ENCODE measurements around the gene TECTB.

The TECTB gene

DNA sequence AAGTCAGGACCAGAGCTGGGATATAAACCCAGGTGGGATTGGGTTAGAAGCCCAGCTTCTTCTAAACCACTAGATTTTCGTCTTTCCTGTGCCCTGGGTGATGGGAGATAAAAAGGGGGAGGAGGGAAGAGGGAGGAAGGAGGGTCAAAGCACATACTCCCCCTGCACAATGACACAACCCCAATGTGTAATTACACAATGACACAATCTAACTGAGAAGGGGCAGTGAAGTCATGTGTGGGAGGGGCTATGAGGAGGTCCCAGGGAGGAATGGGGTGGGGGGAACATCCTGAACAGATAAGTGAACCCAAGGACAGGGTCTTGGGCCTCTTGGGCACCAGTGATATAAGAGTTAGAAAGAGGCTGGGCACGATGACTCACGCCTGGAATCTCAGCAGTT is 44.5 kb downstream of the TECTB start:
- H3K27me3 ChIP-seq (ENCODE audit: control insufficient read depth in 1 of 2, insufficient read depth in 2 of 2, low read length in 2 of 2) = no peaks in the 10 kb centered on the region
- H3K36me3 ChIP-seq (ENCODE audit: control insufficient read depth in 1 of 2, insufficient read depth in 2 of 2, low read length in 2 of 2) = no peaks in the 10 kb centered on the region
- H3K9me3 ChIP-seq (ENCODE audit: control insufficient read depth in 1 of 2, low read length in 2 of 2) = no peaks in the 10 kb centered on the region
- no peak overlapping the region for H3K9ac ChIP-seq (ENCODE audit: low read depth in 1 of 2, low read length in 2 of 2)
- H3K27ac ChIP-seq (ENCODE audit: low read depth, low read length) = no peak overlapping the region
- H3K4me1 ChIP-seq (ENCODE audit: control insufficient read depth in 1 of 2, insufficient read depth in 2 of 2, low read length in 2 of 2) = peaks cover 24 to 27% of the 10 kb centered on the region in 2 donors
- no peak overlapping the region for H3K4me3 ChIP-seq (ENCODE audit: low read depth in 1 of 2, low read length in 2 of 2)

DNA sequence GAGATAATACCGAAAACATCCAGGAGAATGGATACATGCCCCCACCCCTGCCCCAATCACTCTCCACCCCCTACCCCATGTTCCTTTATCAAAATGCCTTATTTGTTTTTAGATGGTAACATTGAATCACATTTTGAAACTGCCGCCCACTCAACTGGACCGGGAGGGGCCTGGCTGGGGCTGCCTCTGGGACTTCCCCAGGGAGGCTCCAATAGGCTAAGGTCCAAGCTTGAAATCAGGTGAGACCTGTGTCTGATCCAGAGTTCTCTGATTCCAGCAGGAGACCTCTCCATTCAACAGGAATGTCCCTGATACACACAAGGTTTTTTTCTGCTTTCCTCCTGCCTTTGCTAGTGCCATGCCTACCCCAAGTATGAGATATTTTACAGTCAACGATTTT is 47.0 kb downstream of the TECTB start:
- no peak overlapping the region for H3K27ac ChIP-seq (ENCODE audit: low read depth, low read length)
- no peak overlapping the region for H3K9ac ChIP-seq (ENCODE audit: low read depth in 1 of 2, low read length in 2 of 2)
- no peaks in the 10 kb centered on the region for H3K9me3 ChIP-seq (ENCODE audit: control insufficient read depth in 1 of 2, low read length in 2 of 2)
- H3K36me3 ChIP-seq (ENCODE audit: control insufficient read depth in 1 of 2, insufficient read depth in 2 of 2, low read length in 2 of 2) = no peaks in the 10 kb centered on the region
- H3K4me3 ChIP-seq (ENCODE audit: low read depth in 1 of 2, low read length in 2 of 2) = no peak overlapping the region
- H3K4me1 ChIP-seq (ENCODE audit: control insufficient read depth in 1 of 2, insufficient read depth in 2 of 2, low read length in 2 of 2) = peaks cover 44 to 49% of the 10 kb centered on the region in 2 donors
- H3K27me3 ChIP-seq (ENCODE audit: control insufficient read depth in 1 of 2, insufficient read depth in 2 of 2, low read length in 2 of 2) = no peaks in the 10 kb centered on the region

DNA sequence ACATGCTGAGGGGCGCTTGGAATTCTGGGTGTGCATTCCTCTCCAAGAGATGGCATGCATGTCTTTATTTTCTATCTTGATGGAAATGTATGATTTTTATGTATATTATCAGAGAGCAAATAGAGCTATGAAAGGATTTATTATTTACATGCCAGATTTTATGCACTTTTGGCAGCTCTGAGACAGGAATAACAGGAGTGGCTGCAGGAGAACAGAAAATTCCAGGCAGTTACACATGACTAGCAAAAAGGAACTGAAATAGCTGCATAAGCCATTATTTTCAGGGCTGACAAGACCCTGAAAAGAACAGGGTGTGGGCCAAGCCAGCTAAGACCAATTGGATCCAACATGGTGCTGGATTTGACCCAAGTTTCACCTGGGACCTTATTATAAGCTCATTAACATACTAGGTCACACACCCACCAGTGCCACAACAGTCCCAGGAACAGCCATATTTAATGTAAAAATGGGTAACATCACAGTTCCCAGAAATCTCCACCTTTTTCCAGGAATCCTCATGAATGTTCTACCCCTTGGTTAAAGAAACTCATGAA is 47.5 kb downstream of the TECTB start:
- H3K4me1 ChIP-seq (ENCODE audit: control insufficient read depth in 1 of 2, insufficient read depth in 2 of 2, low read length in 2 of 2) = peaks cover 50 to 54% of the 10 kb centered on the region in 2 donors
- H3K27me3 ChIP-seq (ENCODE audit: control insufficient read depth in 1 of 2, insufficient read depth in 2 of 2, low read length in 2 of 2) = no peaks in the 10 kb centered on the region
- no peaks in the 10 kb centered on the region for H3K9me3 ChIP-seq (ENCODE audit: control insufficient read depth in 1 of 2, low read length in 2 of 2)
- no peak overlapping the region for H3K4me3 ChIP-seq (ENCODE audit: low read depth in 1 of 2, low read length in 2 of 2)
- H3K9ac ChIP-seq (ENCODE audit: low read depth in 1 of 2, low read length in 2 of 2) = no peak overlapping the region
- H3K27ac ChIP-seq (ENCODE audit: low read depth, low read length) = no peak overlapping the region
- H3K36me3 ChIP-seq (ENCODE audit: control insufficient read depth in 1 of 2, insufficient read depth in 2 of 2, low read length in 2 of 2) = no peaks in the 10 kb centered on the region

DNA sequence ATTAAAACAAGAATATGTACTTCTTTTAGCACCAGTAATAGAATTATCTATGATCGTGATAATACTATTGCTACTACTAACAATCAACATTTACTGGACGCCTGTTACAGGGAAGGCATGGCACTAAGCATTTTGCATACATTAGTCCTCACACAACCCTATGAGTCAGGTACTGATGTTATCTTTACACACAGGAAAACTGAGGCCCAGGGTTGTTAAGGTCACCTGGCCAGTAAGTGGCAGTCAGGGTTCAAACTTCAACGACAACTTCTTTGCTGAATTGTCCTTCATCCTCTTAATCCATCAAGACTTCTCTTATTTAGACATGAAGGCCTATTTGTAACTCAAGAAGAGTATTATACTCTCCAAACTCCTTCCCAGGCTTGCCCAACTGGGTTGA is 48.8 kb downstream of the TECTB start:
- H3K9me3 ChIP-seq (ENCODE audit: control insufficient read depth in 1 of 2, low read length in 2 of 2) = no peaks in the 10 kb centered on the region
- H3K27ac ChIP-seq (ENCODE audit: low read depth, low read length) = peak overlapping the region; percentile 15
- no peaks in the 10 kb centered on the region for H3K36me3 ChIP-seq (ENCODE audit: control insufficient read depth in 1 of 2, insufficient read depth in 2 of 2, low read length in 2 of 2)
- no peak overlapping the region for H3K9ac ChIP-seq (ENCODE audit: low read depth in 1 of 2, low read length in 2 of 2)
- H3K4me1 ChIP-seq (ENCODE audit: control insufficient read depth in 1 of 2, insufficient read depth in 2 of 2, low read length in 2 of 2) = peaks cover 58 to 63% of the 10 kb centered on the region in 2 donors
- H3K27me3 ChIP-seq (ENCODE audit: control insufficient read depth in 1 of 2, insufficient read depth in 2 of 2, low read length in 2 of 2) = no peaks in the 10 kb centered on the region
- no peak overlapping the region for H3K4me3 ChIP-seq (ENCODE audit: low read depth in 1 of 2, low read length in 2 of 2)

DNA sequence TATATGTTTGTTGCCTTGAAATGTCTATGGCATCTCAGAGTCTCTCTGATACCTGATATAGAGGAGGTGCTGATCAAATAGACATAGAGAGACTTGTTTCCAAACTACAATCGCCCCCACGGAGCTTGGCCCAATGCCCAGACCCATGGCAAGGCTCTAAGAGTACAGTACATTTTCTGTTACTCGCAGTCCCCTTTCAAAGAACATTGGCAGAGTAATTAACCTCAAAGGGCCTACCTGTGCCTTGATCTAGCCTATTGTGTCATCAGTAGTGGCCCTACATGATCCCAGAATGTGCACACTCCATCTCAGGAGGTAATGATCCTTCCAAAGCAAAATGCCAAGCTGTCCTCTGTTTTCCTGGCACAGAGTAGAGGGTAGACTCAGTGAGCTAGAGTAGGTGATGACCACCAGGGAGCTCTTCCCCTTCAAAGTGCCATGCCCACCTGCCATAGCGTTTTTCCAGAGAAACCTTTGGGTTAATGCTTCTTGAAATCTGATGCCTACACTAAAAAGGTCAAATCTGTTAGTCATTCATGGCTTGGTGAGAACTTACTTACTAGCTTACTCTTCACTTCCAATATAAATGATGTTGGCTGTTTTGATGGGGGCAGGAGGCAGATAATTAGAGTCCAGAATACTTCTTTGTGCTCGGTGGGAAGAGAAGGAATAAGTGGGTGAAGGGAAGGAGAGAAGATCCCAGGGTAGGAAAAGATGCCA is 49.5 kb downstream of the TECTB start:
- peak overlapping the region in 1 of 2 donors; percentile 20 for H3K4me3 ChIP-seq (ENCODE audit: low read depth in 1 of 2, low read length in 2 of 2)

DNA sequence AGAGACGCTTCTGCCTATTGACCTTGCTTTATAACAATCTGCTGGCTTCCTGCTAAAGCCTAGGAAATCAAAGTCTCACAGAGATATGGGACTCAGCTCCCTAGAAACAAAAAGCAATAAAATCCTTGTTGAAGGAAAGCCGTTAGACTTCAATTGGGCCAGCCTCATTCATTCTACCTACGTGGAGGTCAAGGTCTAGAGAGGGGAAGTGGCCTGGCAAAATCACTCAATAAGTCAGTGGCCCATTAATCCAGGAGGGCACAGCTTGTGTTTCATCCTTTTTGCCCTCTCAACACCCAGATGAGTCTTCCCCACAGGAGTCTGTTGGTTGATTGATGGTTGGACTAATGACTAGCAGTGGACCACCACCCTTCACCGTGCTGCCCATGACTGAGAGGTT is 50.3 kb downstream of the TECTB start:
- Histone ChIP-seq H3K27ac (ENCODE audit: low read depth, low read length) (peak overlapping the region; percentile 59), H3K4me3 (ENCODE audit: low read depth in 1 of 2, low read length in 2 of 2) (peak overlapping the region in 1 of 2 donors; percentile 44), H3K9ac (ENCODE audit: low read depth in 1 of 2, low read length in 2 of 2) (peak overlapping the region; percentile 5 to 17), H3K4me1 (ENCODE audit: control insufficient read depth in 1 of 2, insufficient read depth in 2 of 2, low read length in 2 of 2) (peaks cover 63 to 65% of the 10 kb centered on the region in 2 donors), H3K36me3 (ENCODE audit: control insufficient read depth in 1 of 2, insufficient read depth in 2 of 2, low read length in 2 of 2) (no peaks in the 10 kb centered on the region), H3K27me3 (ENCODE audit: control insufficient read depth in 1 of 2, insufficient read depth in 2 of 2, low read length in 2 of 2) (no peaks in the 10 kb centered on the region), H3K9me3 (ENCODE audit: control insufficient read depth in 1 of 2, low read length in 2 of 2) (no peaks in the 10 kb centered on the region)

More for the DNA sequence above, 49.5 kb downstream of the TECTB start:
- H3K27ac ChIP-seq (ENCODE audit: low read depth, low read length) = peak overlapping the region; percentile 28
- no peaks in the 10 kb centered on the region for H3K27me3 ChIP-seq (ENCODE audit: control insufficient read depth in 1 of 2, insufficient read depth in 2 of 2, low read length in 2 of 2)
- peaks cover 63 to 64% of the 10 kb centered on the region in 2 donors for H3K4me1 ChIP-seq (ENCODE audit: control insufficient read depth in 1 of 2, insufficient read depth in 2 of 2, low read length in 2 of 2)
- no peaks in the 10 kb centered on the region for H3K36me3 ChIP-seq (ENCODE audit: control insufficient read depth in 1 of 2, insufficient read depth in 2 of 2, low read length in 2 of 2)
- no peak overlapping the region for H3K9ac ChIP-seq (ENCODE audit: low read depth in 1 of 2, low read length in 2 of 2)
- no peaks in the 10 kb centered on the region for H3K9me3 ChIP-seq (ENCODE audit: control insufficient read depth in 1 of 2, low read length in 2 of 2)

DNA sequence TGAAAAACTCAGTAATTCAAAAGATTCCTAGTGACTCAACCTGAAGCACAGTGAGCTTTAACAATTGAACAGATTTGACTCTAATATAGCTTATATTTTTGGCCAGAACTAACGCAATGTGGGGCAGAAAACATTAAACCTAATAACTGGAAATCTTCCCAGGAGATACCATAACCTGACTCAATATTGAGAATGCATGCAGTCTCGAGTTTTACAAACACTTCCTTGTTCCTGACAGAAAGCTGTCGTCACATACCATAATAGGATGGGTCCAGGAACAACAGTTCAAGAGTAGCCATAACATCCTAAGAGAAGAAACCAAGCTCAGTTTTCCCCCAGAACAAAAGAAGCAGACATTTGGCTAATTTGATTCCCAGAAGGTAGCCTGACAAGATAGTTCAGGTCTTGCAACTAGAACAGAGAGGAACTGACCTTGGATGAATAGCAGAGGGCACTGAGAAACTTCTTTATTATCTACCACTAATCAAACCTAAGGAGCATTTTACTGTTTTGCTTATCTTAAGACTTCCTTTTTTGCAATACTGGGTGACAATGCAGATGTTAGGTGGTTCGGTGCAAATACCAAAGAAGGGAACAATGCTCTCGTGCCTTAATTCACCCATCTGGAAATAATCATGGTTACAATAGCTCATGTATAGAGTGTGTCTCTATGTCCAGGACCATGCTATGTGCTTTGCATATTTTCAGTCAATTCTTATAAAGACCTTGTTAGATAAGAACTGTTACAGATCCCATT is 52.1 kb downstream of the TECTB start:
- Histone ChIP-seq H3K36me3 (ENCODE audit: control insufficient read depth in 1 of 2, insufficient read depth in 2 of 2, low read length in 2 of 2) (no peaks in the 10 kb centered on the region), H3K9me3 (ENCODE audit: control insufficient read depth in 1 of 2, low read length in 2 of 2) (no peaks in the 10 kb centered on the region), H3K27me3 (ENCODE audit: control insufficient read depth in 1 of 2, insufficient read depth in 2 of 2, low read length in 2 of 2) (no peaks in the 10 kb centered on the region), H3K4me1 (ENCODE audit: control insufficient read depth in 1 of 2, insufficient read depth in 2 of 2, low read length in 2 of 2) (peaks cover 64 to 70% of the 10 kb centered on the region in 2 donors), H3K9ac (ENCODE audit: low read depth in 1 of 2, low read length in 2 of 2) (peak overlapping the region; percentile 38 to 52), H3K4me3 (ENCODE audit: low read depth in 1 of 2, low read length in 2 of 2) (peak overlapping the region in 1 of 2 donors; percentile 4), H3K27ac (ENCODE audit: low read depth, low read length) (peak overlapping the region; percentile 67)

DNA sequence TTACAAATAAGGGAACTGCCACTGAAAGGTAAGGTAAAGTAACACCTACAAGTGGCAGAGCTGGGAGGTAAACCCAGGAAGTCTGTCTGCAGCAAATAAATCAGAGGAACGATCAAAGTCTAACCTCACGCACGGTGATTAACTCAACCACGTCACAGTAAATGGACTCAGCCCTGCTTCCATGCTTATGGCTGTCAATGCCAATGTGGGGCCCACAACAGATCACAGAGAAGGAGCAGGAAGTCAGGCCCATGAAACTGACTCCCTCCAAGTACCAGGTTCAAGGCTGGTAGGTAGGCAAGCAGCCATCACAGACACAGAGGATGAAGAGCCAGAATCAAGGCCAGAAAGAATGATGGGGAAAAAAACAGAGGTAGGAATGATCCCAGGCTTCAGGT is 52.7 kb downstream of the TECTB start:
- peak overlapping the region; percentile 50 to 52 for H3K9ac ChIP-seq (ENCODE audit: low read depth in 1 of 2, low read length in 2 of 2)
- H3K4me3 ChIP-seq (ENCODE audit: low read depth in 1 of 2, low read length in 2 of 2) = peak overlapping the region in 1 of 2 donors; percentile 4
- peak overlapping the region; percentile 67 for H3K27ac ChIP-seq (ENCODE audit: low read depth, low read length)
- H3K9me3 ChIP-seq (ENCODE audit: control insufficient read depth in 1 of 2, low read length in 2 of 2) = no peaks in the 10 kb centered on the region
- no peaks in the 10 kb centered on the region for H3K36me3 ChIP-seq (ENCODE audit: control insufficient read depth in 1 of 2, insufficient read depth in 2 of 2, low read length in 2 of 2)
- peaks cover 58 to 64% of the 10 kb centered on the region in 2 donors for H3K4me1 ChIP-seq (ENCODE audit: control insufficient read depth in 1 of 2, insufficient read depth in 2 of 2, low read length in 2 of 2)
- H3K27me3 ChIP-seq (ENCODE audit: control insufficient read depth in 1 of 2, insufficient read depth in 2 of 2, low read length in 2 of 2) = no peaks in the 10 kb centered on the region

DNA sequence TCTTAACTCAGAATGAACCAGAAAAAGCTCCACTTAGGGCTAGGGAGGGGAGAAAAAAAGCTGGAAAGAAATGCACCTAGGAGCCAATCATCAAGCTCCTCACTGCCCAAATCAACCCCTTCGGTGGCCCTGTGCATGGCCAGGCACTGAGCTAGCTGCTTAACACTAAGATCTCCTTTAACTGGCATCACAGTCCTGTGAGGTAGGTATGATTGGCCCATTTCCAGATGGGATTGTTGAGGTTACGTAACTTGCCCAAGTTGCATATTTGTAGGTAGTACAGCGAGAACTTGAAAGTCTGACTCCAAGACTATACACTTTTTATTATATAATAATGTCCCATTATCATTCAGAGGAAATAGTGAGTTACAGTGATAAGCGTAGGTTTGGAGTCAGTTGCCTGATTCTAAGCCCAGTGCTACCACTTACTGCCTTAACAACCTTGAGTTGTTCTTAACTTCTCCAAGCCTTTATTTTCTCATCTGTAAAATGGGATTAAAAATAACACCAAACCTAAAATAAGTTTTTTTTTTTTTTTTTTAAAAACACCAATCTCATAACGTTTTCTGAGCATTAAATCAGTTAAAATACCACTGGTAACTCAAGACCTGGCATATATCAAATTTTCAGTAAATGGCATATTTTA is 53.5 kb downstream of the TECTB start:
- H3K9ac ChIP-seq (ENCODE audit: low read depth in 1 of 2, low read length in 2 of 2) = peak overlapping the region; percentile 45 to 50
- no peaks in the 10 kb centered on the region for H3K36me3 ChIP-seq (ENCODE audit: control insufficient read depth in 1 of 2, insufficient read depth in 2 of 2, low read length in 2 of 2)
- H3K27ac ChIP-seq (ENCODE audit: low read depth, low read length) = peak overlapping the region; percentile 67
- no peaks in the 10 kb centered on the region for H3K9me3 ChIP-seq (ENCODE audit: control insufficient read depth in 1 of 2, low read length in 2 of 2)
- no peak overlapping the region for H3K4me3 ChIP-seq (ENCODE audit: low read depth in 1 of 2, low read length in 2 of 2)
- H3K4me1 ChIP-seq (ENCODE audit: control insufficient read depth in 1 of 2, insufficient read depth in 2 of 2, low read length in 2 of 2) = peaks cover 50 to 57% of the 10 kb centered on the region in 2 donors
- no peaks in the 10 kb centered on the region for H3K27me3 ChIP-seq (ENCODE audit: control insufficient read depth in 1 of 2, insufficient read depth in 2 of 2, low read length in 2 of 2)

DNA sequence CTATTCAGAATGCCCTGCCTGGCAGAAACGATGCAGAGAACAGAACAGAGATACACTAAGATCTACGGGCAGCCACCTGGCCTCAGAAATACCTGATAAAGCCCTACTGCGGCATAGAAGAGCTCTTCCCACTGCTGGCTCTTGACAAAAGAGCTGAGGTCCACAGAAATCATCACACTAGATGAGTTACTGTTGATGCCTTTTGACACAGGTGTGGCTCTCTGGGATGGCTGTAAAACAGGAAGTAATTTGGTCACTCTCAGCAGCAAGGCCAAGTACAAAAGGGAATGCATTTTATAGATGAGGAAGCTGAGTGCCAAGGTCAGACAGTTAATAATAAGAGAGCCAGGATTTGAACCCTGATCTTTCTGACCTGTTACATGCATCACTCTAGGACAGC is 55.8 kb downstream of the TECTB start:
- no peak overlapping the region for H3K27ac ChIP-seq (ENCODE audit: low read depth, low read length)
- peaks cover 31 to 36% of the 10 kb centered on the region in 2 donors for H3K4me1 ChIP-seq (ENCODE audit: control insufficient read depth in 1 of 2, insufficient read depth in 2 of 2, low read length in 2 of 2)
- no peak overlapping the region for H3K9ac ChIP-seq (ENCODE audit: low read depth in 1 of 2, low read length in 2 of 2)
- H3K9me3 ChIP-seq (ENCODE audit: control insufficient read depth in 1 of 2, low read length in 2 of 2) = no peaks in the 10 kb centered on the region
- no peaks in the 10 kb centered on the region for H3K27me3 ChIP-seq (ENCODE audit: control insufficient read depth in 1 of 2, insufficient read depth in 2 of 2, low read length in 2 of 2)
- no peak overlapping the region for H3K4me3 ChIP-seq (ENCODE audit: low read depth in 1 of 2, low read length in 2 of 2)
- H3K36me3 ChIP-seq (ENCODE audit: control insufficient read depth in 1 of 2, insufficient read depth in 2 of 2, low read length in 2 of 2) = no peaks in the 10 kb centered on the region
